Right lobe of liver (tissue), 4 donors: ENCODE results near the gene NSG1.

ENCODE experiments used
- CTCF ChIP-seq, 4 donors: fragments of 200-600 bp in 3 of 4; fragments of 450-650 bp in 1 of 4; IDR thresholded peaks; one replicate each; pipeline versions ENCODE4 v1.5.1 to v1.8.0; 2016 to 2022; ENCODE audit warnings: antibody characterized with exemption in 4 of 4, mild to moderate bottlenecking in 2 of 4
- POLR2A ChIP-seq: fragments of 450-650 bp; IDR thresholded peaks from one replicate; pipeline ENCODE4 v1.6.1; 2017; ENCODE audit warnings: antibody characterized with exemption, mild to moderate bottlenecking
- donor health status: DM: no; HTN: no; CAD: no.
- donor health status: DM: no; HTN: no; CAD: no.
- donor health status: DM: no; HTN: yes; CAD: no.

GRCh38 chr4:4436244-4436823 is 49.4 kb downstream of the NSG1 start:
- TF ChIP-seq POLR2A (no peak), CTCF (IDR thresholded peaks at IDR 0.05) (no peak)
